ENCODE results near the gene TMEM151B. TPM values are rescaled to one million over a fixed set of nuclear protein-coding genes. Genes with fewer than 3 reads are reported as not detected.

TMEM151B gene
- total RNA-seq, 2 donors from 2014 or later, result 0.12 to 0.19 TPM

DNA sequence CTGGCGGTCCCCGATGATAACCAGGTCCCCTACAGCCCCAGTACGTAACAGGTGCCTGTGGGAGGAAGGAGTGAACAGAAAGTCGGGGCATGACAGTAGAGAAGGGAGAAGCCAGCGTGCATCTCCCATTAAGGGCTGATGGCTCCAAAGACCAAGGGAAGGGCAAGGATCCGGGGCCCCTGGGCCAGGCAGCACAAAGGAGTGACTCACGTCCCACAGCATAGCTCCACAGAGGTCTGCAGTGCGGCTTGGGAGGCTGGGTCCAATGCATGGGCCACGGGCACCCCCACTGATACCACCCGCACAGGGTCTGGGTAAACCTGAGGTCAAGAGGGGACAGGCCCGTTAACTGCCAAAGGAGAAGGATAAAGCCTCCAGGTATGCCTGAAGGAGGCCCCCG, 32.6 kb downstream of the TMEM151B start:
- Histone ChIP-seq H3K4me1 (peaks cover 1% of the 10 kb centered on the region), H3K27ac (no peak overlapping the region), H3K9me3 (no peaks in the 10 kb centered on the region), H3K9ac (ENCODE audit: low read depth in 2 of 2, low read length in 2 of 2) (no peak overlapping the region), H3K27me3 (peaks cover 5% of the 10 kb centered on the region), H3K4me3 (no peak overlapping the region), H3K36me3 (no peaks in the 10 kb centered on the region)
- DNase-seq, result no peak
- TF ChIP-seq, protein P1, sequence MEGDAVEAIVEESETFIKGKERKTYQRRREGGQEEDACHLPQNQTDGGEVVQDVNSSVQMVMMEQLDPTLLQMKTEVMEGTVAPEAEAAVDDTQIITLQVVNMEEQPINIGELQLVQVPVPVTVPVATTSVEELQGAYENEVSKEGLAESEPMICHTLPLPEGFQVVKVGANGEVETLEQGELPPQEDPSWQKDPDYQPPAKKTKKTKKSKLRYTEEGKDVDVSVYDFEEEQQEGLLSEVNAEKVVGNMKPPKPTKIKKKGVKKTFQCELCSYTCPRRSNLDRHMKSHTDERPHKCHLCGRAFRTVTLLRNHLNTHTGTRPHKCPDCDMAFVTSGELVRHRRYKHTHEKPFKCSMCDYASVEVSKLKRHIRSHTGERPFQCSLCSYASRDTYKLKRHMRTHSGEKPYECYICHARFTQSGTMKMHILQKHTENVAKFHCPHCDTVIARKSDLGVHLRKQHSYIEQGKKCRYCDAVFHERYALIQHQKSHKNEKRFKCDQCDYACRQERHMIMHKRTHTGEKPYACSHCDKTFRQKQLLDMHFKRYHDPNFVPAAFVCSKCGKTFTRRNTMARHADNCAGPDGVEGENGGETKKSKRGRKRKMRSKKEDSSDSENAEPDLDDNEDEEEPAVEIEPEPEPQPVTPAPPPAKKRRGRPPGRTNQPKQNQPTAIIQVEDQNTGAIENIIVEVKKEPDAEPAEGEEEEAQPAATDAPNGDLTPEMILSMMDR (IDR thresholded peaks at IDR 0.05), result no peak
- intact Hi-C loops (cut with DNase I), result no loop called here

DNA sequence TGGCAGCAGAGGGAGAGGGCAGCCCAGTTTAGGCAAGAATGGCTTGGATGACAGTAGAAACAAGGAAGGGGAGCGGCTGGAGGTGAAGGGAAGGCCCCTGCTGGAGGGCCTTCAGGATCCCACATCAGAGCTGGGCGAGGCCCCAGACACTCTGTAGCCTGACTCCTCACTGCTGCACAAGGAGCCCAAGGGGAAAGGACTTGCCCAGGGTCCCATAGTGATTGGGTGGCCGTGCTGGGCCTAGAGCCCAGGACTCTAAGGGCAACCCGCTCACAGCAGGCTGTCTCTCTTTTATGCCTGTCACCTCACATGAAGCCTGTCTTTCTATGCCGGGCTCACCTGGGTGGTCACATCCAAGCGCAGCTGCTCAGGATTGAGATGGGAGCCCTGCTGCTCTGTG, 33.6 kb downstream of the TMEM151B start:
- intact Hi-C loops (cut with DNase I), result loop anchor here (2.0 kb wide), 1 partner anchor 35 kb away; no protein-coding TSS in a partner anchor
- no peak for DNase-seq
- Histone ChIP-seq H3K9ac (ENCODE audit: low read depth in 2 of 2, low read length in 2 of 2) (no peak overlapping the region), H3K9me3 (no peaks in the 10 kb centered on the region), H3K4me3 (no peak overlapping the region), H3K36me3 (no peaks in the 10 kb centered on the region), H3K27me3 (no peaks in the 10 kb centered on the region), H3K27ac (no peak overlapping the region), H3K4me1 (no peaks in the 10 kb centered on the region)
- TF ChIP-seq, protein P1 (IDR thresholded peaks at IDR 0.05), result no peak

DNA sequence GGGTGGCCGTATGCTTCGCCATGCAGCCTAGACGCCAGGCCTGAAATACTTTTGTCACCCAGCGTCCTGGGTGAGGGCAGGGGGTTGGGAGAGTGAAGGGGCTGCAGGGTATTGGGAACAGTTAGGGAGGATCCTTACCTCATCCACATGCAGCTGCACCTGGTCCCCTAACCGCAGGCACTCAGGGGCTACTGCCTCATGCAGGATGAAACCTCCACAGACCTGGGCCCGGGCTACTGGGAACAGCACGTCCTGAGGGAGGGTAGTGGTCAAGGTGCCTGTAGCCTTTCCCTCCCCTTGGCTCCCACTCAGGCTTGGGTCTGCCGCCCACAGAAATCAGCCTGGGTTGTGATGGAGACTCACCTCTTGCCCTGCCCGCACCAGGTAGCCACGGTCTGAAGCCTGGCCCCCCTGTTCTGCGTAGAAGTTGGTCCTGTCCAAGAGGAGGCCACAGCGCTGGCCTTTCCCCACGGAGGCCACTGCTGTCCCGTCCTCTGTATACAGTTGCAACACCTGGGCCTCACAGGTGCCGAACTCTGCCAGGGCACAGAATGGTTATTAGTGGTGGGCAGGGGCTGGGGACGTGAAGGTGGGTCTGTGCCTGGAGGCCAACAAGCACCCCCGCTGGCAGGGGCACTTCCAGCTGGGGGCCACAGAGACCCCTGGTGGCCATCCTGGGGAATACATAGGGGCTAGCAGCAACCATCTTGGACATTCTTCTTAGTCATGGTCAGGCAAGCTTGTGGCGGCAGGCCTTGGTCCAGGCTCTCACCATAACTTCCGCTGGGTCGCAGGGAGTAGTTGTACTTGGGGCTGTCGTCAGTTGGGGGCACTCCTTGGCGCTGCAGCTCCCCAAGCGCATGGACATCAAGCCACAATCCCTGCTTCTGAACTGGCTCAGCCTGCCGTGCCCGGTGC, 34.3 kb downstream of the TMEM151B start:
- H3K27ac ChIP-seq, result no peak overlapping the region
- TF ChIP-seq, protein P1 (IDR thresholded peaks at IDR 0.05), result peak; percentile 72
- H3K9me3 ChIP-seq, result no peaks in the 10 kb centered on the region
- no peaks in the 10 kb centered on the region for H3K27me3 ChIP-seq
- H3K9ac ChIP-seq (ENCODE audit: low read depth in 2 of 2, low read length in 2 of 2), result no peak overlapping the region
- no peak for DNase-seq
- intact Hi-C loops (cut with DNase I), result loop anchor here (2.0 kb wide), 1 partner anchor 36 kb away; no protein-coding TSS in a partner anchor
- no peak overlapping the region for H3K4me3 ChIP-seq
- H3K4me1 ChIP-seq, result no peaks in the 10 kb centered on the region
- no peaks in the 10 kb centered on the region for H3K36me3 ChIP-seq

DNA sequence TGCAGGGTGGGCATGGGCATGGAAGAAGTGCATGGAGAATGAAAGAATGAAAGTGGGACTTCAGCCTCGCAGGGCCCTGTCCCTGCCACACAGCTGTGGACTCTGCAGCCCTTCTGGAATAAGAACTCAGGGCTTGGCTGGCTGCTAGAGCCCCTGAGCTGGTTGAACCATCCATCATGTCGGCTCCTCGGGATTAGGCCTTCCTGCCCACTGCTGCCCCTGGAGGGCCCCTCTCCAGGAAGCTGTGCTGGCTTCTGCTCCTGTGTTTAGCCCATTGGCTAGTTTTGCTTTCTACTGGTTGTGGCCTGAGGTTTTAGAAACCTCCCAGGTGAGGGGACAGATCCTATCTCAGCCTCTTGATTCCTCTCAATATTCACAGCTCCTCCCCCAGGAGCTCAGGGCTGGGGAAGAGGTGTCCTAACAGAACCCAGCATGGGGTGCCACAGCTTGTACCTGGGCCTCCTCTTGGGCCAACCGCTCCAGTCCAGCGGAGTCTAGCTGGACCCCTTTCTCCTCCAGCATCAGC, 35.0 kb downstream of the TMEM151B start:
- DNase-seq, result no peak
- H3K4me1 ChIP-seq, result no peaks in the 10 kb centered on the region
- intact Hi-C loops (cut with DNase I), result loop anchor here (2.0 kb wide), 1 partner anchor 36 kb away; no protein-coding TSS in a partner anchor
- H3K36me3 ChIP-seq, result no peaks in the 10 kb centered on the region
- TF ChIP-seq, protein P1 (IDR thresholded peaks at IDR 0.05), result no peak
- no peaks in the 10 kb centered on the region for H3K27me3 ChIP-seq
- H3K27ac ChIP-seq, result no peak overlapping the region
- no peak overlapping the region for H3K4me3 ChIP-seq
- H3K9ac ChIP-seq (ENCODE audit: low read depth in 2 of 2, low read length in 2 of 2), result no peak overlapping the region
- H3K9me3 ChIP-seq, result no peaks in the 10 kb centered on the region

DNA sequence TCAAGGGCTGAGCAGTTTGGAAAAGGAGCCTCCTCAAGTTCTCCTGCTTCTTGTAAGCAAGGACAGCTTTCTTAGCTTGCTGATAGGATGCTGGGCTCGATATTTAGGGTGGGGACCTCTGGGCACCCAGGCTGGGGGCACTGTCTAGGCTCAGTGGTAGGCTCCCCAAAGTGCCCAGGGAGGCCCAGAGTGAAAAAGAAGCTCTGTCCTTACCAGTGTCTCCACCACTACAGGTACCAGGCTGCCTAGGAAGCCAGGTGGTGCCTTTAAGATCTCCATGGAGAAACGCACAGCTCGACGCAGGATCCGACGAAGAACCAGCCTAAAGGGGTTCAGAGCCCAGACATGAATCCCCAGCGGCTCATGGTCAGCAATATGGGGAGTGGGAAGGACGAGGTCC, 36.5 kb downstream of the TMEM151B start:
- Histone ChIP-seq H3K9me3 (no peaks in the 10 kb centered on the region), H3K4me3 (no peak overlapping the region), H3K4me1 (no peaks in the 10 kb centered on the region), H3K36me3 (no peaks in the 10 kb centered on the region), H3K9ac (ENCODE audit: low read depth in 2 of 2, low read length in 2 of 2) (no peak overlapping the region), H3K27ac (no peak overlapping the region), H3K27me3 (no peaks in the 10 kb centered on the region)
- intact Hi-C loops (cut with DNase I), result no loop called here
- DNase-seq, result no peak
- TF ChIP-seq, protein P1 (IDR thresholded peaks at IDR 0.05), result no peak

Data from colonic mucosa (tissue), 4 donors.